HG02973 (cell line): ENCODE data around the gene MED26.
"Not testable (repeated sequence)": the region's sequence is repeated elsewhere in the genome, so short reads cannot be mapped to it uniquely, and the experiment has no call there.

Experiments used
- ATAC-seq: cut with Tn5 transposase; IDR thresholded peaks from one replicate; pipeline ENCODE4 v1.9.1; 2021; ENCODE audit warnings: moderate library complexity; ENCODE audit not compliant: unreplicated experiment

Gene MED26

GRCh38 chr19:16575861-16576689, 51.9 kb downstream of the MED26 start:
- no peak for ATAC-seq

DNA sequence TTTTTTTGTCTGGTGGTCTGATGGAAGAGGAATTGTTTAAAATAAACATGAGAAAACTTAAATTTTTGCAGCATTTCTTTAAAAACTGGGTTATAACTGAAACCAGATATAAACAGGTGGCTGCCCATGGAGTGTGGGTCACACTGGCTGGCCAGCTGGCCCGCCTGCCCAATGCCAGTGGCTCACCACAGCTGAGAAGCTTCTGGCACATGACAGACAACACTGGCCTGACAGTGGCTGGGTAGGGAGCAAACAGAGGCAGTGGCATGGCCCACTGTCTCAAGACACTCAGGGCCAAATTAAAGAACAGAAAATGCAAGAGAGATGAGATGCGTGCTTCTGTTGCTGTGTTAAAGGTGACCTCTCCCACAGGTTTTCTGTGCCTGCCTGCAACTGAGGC, 52.7 kb downstream of the MED26 start:
- ATAC-seq, result no peak

DNA sequence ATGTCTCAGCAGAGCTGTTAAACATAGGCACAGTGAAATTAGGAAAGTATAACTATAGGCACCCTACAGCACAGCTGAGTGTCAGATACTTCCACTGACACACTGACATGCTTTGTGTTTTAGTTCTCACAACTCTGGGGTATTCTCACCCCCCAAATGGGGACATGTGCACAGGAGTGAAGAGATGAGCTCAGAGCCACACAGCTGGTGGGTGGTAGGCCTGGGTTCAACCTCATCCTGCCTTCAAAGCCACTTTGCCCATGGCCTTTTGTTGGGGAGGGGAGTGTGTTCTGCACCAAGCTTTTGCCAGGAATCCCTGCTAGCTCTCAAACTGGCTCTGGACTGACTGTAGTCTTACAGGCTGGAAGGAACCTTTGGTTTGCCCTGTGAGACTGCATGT, 54.1 kb downstream of the MED26 start:
- ATAC-seq, result no peak

GRCh38 chr19:16573296-16573695, 54.7 kb downstream of the MED26 start:
- no peak for ATAC-seq

GRCh38 chr19:16572332-16573211, 55.4 kb downstream of the MED26 start, which contains the start of gene SLC35E1:
Gene SLC35E1 (minus strand): TSS chr19:16572415. CDS start chr19:16572364, 51 bp downstream.
- ATAC-seq, result peak; percentile 78

DNA sequence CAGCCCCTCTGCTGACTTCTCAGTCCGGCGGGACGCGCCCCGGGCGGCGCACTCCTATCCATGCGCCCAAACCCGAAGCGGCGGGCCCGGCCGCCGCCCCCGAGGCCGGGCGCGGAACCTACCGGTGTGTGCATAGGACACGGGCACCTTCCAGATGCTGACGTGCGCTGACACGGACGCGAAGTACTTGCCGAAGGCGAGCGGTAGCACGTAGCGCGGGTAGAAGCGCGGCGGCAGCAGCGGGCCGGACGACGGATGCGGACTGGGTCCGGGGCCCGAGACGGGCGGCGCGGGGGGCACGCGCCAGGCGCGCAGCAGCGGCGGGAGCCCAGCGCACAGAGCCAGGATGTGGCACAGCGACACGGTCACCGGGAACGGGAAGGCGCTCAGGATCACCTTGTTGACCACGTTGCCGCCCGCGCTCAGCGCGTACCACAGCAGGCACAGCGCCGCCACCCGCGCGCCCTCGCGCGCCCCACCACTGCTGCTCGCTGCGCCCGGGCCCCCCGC, 56.1 kb downstream of the MED26 start:
- peak; percentile 23 for ATAC-seq

DNA sequence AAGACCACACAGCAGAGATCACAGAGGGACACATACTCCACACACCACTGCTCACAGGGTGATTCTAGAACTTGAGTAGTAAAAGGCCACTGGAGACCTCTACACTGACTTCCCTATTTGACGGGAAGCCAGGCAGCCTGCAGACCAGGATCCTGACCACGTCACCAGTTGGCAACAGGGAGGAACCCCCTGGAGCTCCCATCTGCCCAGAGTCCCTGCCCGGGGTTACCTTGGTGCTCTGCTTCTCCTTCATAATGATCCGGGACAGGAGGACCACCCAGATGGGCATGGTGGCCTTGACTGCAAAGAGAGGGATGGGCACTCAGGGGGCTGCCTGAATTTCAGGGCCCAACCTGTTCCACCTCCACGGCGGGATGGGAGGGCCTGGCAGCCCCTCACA, 56.7 kb downstream of the MED26 start:
- ATAC-seq, result no peak

DNA sequence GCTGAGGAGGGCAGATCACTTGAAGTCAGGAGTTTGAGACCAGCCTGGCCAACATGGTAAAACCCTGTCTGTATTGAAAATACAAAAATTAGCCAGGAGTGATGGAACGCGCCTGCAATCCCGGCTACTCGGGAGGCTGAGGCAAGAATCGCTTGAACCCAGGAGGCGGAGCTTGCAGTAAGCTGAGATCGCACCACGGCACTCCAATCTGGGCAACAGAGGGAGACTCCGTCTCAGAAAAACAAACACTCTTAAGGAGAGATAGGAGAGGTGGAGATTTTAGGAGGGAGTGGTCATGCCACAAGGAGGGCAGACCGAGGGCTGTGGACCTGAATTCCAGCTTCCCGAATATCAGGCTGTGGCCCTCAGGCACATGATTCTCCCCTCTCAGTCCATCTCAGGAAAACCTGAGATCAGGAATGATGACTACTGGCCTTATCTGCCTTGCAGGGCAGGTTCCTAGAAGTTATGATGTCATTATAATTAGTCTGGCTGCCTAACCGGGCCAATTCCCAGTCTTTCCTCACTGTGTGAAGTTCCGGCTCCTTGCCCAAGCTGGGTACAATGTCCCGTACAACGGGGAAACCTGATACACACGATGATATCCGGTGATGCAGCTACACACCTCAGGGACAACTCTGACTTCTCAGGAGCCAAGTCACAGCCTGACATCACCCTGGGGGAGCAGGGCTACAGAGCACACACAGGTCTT, 58.2 kb downstream of the MED26 start:
- no peak for ATAC-seq

- no peak for ATAC-seq
These were observed 61.3 kb downstream of the MED26 start for GRCh38 chr19:16566702-16567101.

GRCh38 chr19:16566161-16566560, 61.8 kb downstream of the MED26 start:
- no peak for ATAC-seq

DNA sequence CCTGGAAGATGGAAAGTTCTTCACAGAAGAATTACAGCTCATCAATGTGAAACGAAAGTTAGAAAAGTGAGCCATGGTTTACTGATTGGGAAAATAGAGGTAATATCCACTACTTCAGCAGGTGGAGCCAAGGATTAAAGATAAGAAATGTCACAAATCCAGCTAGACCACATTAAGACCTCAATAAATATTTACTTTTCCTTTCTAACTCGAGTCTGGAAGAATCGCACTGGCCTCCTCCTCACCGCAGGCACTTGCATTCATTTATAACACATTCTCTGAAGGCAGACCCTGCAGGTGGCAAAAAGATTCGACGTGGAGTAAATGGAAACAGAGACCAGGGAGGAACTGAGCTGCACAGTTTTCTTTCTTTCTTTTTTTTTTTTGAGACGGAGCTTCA, 63.2 kb downstream of the MED26 start:
- ATAC-seq, result no peak

DNA sequence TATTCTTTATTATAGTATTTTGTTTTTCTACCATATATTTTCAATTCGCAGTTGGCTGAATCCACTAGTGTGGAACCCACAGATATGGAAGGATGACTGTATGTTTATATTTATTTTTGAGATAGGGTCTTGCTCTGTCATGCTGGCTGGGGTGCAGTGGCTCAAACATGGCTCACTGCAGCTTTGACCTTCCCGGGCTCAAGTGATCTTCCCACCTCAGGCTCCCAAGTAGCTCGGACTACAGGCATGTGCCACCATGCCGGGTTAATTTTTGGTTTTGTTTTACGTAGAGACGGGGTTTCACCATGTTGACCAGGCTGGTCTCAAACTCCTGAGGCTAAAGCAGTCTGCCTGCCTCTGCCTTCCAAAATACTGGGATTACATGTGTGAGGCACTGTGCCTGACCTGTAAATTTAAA, 65.4 kb downstream of the MED26 start:
- ATAC-seq, result no peak

DNA sequence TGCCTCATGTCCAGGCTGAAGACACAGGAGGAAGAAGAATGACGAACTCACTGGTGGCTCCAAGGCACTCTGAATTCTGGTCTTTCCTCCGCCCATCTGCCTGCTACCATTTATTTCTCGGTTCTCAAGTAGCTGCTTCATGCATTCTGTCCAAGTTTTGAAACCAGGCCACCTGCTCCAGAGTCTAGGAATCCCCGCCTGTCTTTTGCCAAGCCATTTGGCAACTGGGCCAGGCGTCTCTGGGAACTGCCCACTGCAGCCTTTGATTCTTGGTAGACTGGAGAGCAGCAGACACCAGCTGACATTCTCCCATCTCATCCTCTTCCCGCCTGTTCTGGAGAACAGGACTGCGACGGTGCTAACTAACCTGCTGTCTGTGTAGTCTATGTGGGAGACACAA, 66.6 kb downstream of the MED26 start:
- ATAC-seq, result no peak

DNA sequence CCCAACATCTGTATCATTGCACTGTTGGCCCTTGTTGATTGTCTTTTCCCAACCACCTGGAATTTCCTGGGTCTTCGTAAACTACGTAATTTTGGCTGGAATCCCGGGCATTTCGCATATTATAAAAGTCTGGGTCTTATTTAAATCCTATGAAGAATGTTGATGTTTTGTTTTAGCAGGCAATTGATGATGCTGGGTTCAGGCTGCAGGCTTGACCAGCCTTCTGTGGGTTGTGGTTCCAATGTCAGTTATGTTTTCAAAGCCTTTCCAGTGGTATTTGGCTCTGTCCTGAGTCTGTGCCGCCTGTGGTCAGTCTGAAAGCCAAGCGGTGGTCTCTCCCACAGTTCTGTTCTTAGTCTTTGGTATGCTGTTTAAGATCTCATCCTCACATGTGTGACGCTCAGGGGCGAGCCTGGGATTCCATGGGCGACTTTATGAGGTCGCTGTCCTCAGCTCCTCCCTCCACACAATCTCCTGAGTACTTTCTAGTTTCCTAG, 68.2 kb downstream of the MED26 start:
- ATAC-seq, result no peak

DNA sequence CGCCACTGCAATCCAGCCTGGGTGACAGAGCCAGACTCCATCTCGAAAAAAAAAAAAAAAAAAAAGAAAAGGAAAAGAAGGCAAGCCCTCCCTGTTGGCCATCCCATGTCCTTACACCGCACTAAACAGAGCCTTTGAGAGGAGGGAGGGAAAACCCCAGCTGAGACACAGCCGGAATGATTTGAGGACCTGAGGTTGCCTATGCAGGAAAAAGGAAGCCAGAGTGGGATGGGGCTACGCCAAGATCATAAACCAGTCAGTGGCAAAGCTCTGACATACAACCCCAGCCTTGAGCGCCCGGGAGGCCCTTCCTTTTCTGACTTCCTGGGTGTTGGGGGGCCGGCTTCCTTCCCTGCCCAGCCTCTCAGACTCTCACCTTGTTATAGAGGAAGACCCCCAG, 73.2 kb downstream of the MED26 start:
- no peak for ATAC-seq

DNA sequence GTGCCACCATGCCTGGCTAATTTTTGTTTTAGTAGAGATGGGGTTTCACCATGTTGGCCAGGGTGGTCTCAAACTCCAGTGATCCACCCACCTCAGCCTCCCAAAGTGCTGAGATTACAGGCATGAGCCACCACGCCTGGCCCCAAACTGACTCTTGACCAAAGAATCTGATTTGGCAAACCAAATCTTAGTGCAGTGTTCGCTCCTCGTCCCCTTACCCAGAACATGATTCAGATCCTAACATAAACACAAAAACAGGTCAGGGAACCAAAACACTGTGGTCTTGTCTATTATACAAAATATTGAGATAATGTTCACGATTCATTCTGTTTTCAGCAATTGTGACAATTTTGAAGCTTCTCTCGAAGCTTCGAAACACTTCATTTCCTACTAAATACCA, 76.1 kb downstream of the MED26 start:
- ATAC-seq, result not testable (repeated sequence)

GRCh38 chr19:16548956-16549355, 79.0 kb downstream of the MED26 start:
- ATAC-seq, result no peak

- ATAC-seq, result no peak
These were observed 83.4 kb downstream of the MED26 start for GRCh38 chr19:16544473-16545231.

DNA sequence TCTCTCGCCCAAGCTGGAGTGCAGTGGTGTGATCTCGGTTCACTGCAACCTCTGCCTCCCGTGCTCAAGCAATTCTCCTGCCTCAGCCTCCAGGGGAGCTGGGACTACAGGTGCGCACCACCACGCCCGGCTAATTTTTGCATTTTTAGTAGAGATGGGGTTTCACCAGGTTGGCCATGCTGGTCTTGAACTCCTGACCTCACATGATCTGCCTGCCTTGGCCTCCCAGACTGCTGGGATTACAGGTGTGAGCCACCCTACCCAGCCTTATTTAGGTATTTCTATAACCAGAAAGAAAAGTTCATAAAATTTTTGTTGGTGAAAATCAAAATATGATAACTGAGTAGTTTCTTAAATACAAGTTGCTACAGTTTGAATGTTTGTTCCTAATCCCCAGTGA, 84.3 kb downstream of the MED26 start:
- ATAC-seq, result not testable (repeated sequence)

DNA sequence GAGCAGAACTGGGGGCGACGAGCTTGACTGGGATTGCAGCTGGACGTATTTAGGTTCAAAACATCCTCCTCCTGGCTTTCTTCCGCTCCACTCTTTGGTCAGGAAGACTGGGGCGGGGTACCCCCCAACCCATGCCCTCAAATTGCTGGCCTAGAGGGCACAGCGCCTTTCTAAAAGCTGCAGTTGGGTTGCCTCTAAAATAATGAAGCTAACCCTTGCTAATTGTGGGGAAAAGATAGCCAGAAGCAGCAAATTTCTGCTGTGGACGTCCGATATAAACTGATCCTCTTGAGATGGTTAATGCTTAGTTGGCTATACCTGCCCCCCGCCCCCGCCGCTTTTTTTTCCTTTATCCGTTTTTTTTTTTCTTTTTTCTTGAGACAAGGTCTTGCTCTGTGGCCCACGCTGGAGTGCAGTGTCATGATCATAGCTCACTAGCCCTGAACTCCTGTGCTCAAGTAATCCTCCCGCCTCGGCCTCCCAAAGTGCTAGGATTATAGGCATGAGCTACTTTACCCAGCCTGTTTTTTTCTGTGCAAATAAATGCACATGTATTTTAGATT, 85.0 kb downstream of the MED26 start:
- ATAC-seq, result no peak
